Measurements from ENCODE around the gene TOM1L1.
"Not testable (repeated sequence)": the region's sequence is repeated elsewhere in the genome, so short reads cannot be mapped to it uniquely, and the experiment has no call there.

TOM1L1 gene

GRCh38 chr17:54900457-54901229 lies at the start of gene TOM1L1:
TSS of gene TOM1L1 (plus strand) at chr17:54900852. CDS start at chr17:54900866, 14 bp downstream.
- DNase-seq (ENCODE audit: low read depth) = no peak

- no peak for DNase-seq (ENCODE audit: low read depth)
These were observed 41.5 kb upstream of the TOM1L1 start for GRCh38 chr17:54859187-54859586.

- DNase-seq (ENCODE audit: low read depth) = no peak
These were observed 39.8 kb upstream of the TOM1L1 start for GRCh38 chr17:54860617-54861470.

GRCh38 chr17:54861471-54861983 lies 39.1 kb upstream of the TOM1L1 start:
- no peak for DNase-seq (ENCODE audit: low read depth)

- no peak for DNase-seq (ENCODE audit: low read depth)
These were observed 37.5 kb upstream of the TOM1L1 start for GRCh38 chr17:54863176-54863575.

- DNase-seq (ENCODE audit: low read depth) = no peak
These were observed 36.6 kb upstream of the TOM1L1 start for GRCh38 chr17:54864070-54864469.

- no peak for DNase-seq (ENCODE audit: low read depth)
These were observed 35.9 kb upstream of the TOM1L1 start for GRCh38 chr17:54864636-54865356.

- no peak for DNase-seq (ENCODE audit: low read depth)
These were observed 33.0 kb upstream of the TOM1L1 start for GRCh38 chr17:54867634-54868033.

GRCh38 chr17:54870671-54871175 lies 29.9 kb upstream of the TOM1L1 start:
- DNase-seq (ENCODE audit: low read depth) = no peak

GRCh38 chr17:54875906-54876305 lies 24.7 kb upstream of the TOM1L1 start:
- DNase-seq (ENCODE audit: low read depth) = not testable (repeated sequence)

- DNase-seq (ENCODE audit: low read depth) = no peak
These were observed 23.9 kb upstream of the TOM1L1 start for GRCh38 chr17:54876656-54877195.

GRCh38 chr17:54881255-54881972 lies 19.2 kb upstream of the TOM1L1 start:
- DNase-seq (ENCODE audit: low read depth) = no peak

- no peak for DNase-seq (ENCODE audit: low read depth)
These were observed 18.3 kb upstream of the TOM1L1 start for GRCh38 chr17:54882371-54882770.

- no peak for DNase-seq (ENCODE audit: low read depth)
These were observed 17.7 kb upstream of the TOM1L1 start for GRCh38 chr17:54882950-54883349.

- DNase-seq (ENCODE audit: low read depth) = no peak
These were observed 16.7 kb upstream of the TOM1L1 start for GRCh38 chr17:54883939-54884338.

- DNase-seq (ENCODE audit: low read depth) = no peak
These were observed 12.9 kb upstream of the TOM1L1 start for GRCh38 chr17:54887787-54888186.

GRCh38 chr17:54888254-54888653 lies 12.4 kb upstream of the TOM1L1 start:
- no peak for DNase-seq (ENCODE audit: low read depth)

GRCh38 chr17:54888981-54889380 lies 11.7 kb upstream of the TOM1L1 start:
- DNase-seq (ENCODE audit: low read depth) = no peak

- DNase-seq (ENCODE audit: low read depth) = no peak
These were observed 9.4 kb upstream of the TOM1L1 start for GRCh38 chr17:54891176-54891821.

- DNase-seq (ENCODE audit: low read depth) = no peak
These were observed 8.3 kb upstream of the TOM1L1 start for GRCh38 chr17:54892360-54892759.

GRCh38 chr17:54898576-54898975 lies 2.1 kb upstream of the TOM1L1 start:
- no peak for DNase-seq (ENCODE audit: low read depth)

Data from GM04503 (cell line).